ENCODE results near the gene RALGAPB.

DNA sequence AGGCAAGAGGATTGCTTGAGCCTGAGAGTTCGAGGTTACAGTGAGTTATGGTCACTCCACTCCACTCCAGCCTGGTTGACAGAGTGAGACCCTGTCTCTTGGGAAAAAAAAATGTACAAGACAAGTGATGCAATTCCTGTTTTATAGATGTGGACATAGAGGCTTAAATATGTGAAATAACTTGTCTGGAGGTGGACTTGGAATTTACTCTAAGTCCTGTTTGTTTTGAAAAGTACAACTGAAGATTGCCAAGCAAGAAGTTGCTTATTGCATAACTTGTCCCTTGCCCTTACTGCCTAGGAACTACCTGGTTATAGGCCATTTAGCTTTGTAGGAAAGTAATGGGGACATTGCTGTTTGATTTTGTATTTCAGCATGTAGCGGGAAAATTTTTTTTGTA is 82.3 kb downstream of the RALGAPB start:
- TF ChIP-seq, protein P1, sequence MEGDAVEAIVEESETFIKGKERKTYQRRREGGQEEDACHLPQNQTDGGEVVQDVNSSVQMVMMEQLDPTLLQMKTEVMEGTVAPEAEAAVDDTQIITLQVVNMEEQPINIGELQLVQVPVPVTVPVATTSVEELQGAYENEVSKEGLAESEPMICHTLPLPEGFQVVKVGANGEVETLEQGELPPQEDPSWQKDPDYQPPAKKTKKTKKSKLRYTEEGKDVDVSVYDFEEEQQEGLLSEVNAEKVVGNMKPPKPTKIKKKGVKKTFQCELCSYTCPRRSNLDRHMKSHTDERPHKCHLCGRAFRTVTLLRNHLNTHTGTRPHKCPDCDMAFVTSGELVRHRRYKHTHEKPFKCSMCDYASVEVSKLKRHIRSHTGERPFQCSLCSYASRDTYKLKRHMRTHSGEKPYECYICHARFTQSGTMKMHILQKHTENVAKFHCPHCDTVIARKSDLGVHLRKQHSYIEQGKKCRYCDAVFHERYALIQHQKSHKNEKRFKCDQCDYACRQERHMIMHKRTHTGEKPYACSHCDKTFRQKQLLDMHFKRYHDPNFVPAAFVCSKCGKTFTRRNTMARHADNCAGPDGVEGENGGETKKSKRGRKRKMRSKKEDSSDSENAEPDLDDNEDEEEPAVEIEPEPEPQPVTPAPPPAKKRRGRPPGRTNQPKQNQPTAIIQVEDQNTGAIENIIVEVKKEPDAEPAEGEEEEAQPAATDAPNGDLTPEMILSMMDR (IDR thresholded peaks at IDR 0.05): no peak
- no peak for TF ChIP-seq EP300 (IDR thresholded peaks at IDR 0.05; ENCODE audit: low read depth)
